GM12874 (cell line): ENCODE data around the gene CD6.

Experiments used
- TF ChIP-seq, protein P1 (sequence below): IDR thresholded peaks from 2 replicates; pipeline ENCODE4 v1.5.1; 2011; ENCODE audit warnings: low read depth, mild to moderate bottlenecking, control low read depth, low read length, moderate library complexity; ENCODE audit not compliant: insufficient read depth

CD6 gene

DNA sequence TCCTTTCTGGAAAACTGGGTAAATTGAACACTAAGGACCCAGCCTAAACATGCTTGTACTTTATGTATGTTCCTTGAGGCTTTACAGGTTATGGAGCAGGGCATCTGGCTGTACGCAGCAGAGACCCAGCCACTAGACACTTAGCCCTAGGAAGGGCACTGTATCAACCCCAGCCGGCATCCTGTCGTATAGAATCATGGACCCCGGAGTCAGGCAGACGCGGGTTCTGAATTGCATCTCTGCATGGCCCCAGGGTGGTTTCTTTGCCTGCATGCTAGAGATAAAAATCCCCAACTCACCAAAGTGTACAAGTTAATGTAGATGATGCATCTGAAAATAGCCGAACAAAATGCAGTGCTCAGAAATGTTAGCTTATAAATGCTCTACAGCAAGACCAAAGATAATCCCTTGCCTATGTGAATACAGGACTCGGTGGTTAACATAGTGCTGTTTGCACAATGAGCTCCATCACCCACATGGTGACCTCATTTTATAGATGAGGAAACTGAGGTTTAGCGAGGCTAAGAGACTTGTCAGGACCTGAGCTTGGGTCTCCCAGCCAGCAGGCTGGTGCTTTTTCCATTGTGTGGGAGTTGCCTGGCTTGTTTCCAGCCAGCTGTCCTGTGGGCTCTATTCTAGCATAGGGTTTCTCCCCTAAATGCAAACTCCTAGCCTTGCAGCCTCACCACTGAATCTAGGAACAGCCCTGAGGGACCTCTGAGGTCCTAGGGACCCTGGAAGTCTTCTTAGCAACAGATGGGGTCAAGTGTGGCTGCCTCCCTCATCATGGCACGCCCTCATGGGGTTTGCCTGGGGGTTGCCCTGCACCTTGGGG is 7.3 kb downstream of the CD6 start:
- TF ChIP-seq, protein P1, sequence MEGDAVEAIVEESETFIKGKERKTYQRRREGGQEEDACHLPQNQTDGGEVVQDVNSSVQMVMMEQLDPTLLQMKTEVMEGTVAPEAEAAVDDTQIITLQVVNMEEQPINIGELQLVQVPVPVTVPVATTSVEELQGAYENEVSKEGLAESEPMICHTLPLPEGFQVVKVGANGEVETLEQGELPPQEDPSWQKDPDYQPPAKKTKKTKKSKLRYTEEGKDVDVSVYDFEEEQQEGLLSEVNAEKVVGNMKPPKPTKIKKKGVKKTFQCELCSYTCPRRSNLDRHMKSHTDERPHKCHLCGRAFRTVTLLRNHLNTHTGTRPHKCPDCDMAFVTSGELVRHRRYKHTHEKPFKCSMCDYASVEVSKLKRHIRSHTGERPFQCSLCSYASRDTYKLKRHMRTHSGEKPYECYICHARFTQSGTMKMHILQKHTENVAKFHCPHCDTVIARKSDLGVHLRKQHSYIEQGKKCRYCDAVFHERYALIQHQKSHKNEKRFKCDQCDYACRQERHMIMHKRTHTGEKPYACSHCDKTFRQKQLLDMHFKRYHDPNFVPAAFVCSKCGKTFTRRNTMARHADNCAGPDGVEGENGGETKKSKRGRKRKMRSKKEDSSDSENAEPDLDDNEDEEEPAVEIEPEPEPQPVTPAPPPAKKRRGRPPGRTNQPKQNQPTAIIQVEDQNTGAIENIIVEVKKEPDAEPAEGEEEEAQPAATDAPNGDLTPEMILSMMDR: no peak

DNA sequence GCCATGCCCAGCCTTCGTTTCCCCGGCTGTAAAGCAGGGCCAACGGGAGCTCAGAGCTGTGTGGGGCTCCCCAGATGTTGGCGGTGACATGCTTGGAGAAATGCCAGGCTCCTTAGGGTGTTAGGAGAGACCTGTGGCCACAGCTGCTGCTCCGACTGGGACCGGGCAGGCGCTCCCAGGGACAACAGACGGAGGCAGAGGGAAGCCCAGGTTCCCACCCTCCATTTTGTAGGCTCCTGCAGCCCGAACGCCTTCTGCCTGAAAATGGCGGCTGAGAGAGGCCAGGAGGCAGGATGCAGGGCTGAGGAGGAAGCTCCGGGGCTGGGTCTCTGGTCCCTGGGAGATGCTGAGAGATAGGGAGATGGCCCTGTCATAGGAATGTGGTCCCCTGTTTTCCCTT is 10.0 kb downstream of the CD6 start:
- TF ChIP-seq, protein P1: no peak

DNA sequence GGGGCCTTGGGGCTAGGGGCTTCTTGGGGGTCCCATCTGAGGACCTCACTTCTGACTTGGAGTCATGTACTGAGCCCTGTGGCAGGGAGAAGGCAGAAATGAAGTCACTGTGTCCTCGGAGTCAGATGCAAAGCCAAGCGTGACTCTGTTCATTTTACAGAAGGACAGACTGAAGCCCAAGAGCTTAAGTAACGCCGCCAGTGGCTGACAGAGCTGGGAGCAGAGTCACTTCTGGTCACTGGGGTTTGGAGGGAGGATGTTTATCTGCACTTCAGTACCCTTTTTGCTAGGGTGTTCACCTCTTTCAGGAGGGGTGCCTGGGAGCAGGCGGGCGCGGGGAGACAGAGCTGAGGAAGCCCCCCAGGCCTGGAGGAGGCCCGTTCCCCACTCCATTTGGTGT is 10.7 kb downstream of the CD6 start:
- TF ChIP-seq, protein P1: no peak

DNA sequence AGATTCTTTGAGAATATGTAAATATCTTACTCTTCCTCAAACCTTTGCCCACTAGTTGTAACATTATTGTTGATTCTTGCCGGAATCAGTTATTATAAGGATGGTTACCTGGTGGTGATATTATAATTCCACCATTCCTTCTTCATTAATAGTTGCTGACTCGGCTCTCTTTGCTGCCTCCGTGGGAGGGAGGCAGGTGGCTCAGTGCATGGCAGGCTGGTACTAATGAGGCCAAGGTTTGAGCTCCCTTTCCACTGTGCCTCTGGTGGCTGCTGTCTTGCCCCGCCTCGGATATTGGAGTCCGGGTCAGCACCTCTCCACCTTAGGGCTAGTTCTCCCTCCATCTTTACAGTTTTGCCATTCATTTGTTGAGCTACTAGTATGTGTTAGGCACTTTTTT is 12.7 kb downstream of the CD6 start:
- TF ChIP-seq, protein P1: no peak

DNA sequence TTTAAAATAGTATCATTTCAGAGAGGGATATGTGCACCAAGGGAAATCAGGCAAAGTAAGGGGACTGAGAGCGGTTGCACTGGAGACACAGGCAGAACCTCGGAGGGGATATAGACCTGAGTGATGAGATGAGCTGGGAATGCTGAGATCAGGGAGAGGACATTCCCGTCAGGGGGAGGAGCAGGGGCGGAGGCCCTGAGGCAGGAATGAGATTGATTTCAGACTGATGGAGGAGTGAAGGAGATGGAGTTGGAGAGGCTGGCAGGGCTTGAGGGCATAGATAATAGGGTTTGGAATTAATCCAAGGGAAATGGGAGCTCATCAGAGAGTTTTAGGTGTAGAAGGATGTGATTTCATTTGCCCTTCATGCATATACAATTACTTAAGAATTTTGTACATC is 13.2 kb downstream of the CD6 start:
- TF ChIP-seq, protein P1: no peak

DNA sequence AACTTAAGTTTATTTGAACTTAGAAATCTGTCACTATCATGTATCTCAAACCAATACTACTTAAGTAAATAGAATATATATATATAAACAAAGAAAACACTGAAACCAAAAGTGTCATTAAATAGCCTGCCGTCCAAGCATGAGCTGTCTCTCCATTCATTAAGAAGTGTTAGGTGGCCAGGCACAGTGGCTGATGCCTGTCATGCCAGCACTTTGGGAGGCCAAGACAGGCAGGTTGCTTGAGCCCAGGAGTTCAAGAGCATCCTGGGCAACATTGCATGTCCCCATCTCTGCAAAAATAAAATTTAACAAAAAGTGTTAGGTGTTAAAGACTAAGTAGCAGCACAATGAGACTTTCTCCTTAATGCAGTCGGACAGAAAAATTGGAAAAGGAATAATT is 14.0 kb downstream of the CD6 start:
- TF ChIP-seq, protein P1: no peak

DNA sequence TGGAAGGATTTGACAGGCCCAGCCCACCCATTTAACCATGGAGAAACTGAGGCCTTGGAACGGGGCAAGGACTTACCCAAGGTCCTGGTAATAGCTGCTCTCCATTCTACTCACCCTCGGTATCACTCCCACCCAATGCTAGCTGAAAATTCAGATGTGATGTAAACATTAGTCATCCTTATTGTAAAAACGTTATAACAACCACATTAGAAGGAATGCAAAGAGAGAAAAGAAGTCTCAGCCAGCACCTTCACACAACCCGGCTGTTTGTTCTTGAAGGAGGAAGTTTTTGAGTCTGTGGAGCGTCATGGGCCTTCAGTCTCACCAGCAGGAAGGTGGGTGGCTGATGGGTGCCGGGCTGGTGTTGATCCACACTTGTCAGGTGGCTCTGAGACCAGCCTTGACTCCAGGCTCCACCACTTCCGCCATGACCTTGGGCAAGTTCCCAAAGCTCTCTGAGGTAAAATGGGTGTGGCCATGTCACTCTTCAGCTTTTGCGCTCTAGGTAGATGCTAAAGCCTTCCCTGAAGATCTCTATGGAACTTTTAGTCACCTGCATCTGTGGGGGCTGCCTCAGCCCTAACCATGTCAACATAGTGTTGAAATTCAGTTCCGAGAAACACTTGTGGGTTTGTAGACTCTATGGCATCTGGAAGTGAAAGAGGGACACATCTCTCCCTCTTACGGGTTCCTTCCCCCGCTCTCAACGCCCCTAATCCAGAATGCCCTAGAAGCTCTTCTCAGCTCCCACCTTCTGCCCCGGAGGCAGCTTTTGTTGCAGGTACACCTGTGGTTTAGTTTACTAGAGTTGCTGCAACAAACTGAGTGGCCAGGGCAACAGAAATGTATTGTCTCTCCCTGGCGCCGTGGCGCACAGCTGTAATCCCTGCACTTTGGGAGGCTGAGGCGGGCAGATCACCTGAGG is 14.8 kb downstream of the CD6 start:
- TF ChIP-seq, protein P1: no peak
